MM.1S (cell line): ENCODE data around the gene RHPN2.

ENCODE experiments used
- CTCF ChIP-seq: fragments of 300-600 bp; sonication (generic); IDR thresholded peaks from 2 replicates; pipeline ENCODE4 v1.5.1; 2016; ENCODE audit warnings: antibody characterized with exemption, low read length, mixed read lengths
- EZH2 ChIP-seq: fragments of 300-600 bp; sonication (generic); optimal IDR thresholded peaks from 2 replicates; pipeline ENCODE3; 2017; ENCODE audit warnings: low read depth, mild to moderate bottlenecking, antibody characterized with exemption, low read length, mixed read lengths
- EZH2phosphoT487 ChIP-seq: fragments of 300-600 bp; sonication (generic); IDR thresholded peaks from 2 replicates; pipeline ENCODE4 v1.6.1; 2018; ENCODE audit warnings: antibody characterized with exemption, low read length

- TF ChIP-seq CTCF (no peak), EZH2 (no peak), EZH2phosphoT487 (no peak)
These were observed 16.3 kb upstream of the RHPN2 start, which contains the start of gene GPATCH1 for GRCh38 chr19:33080761-33081681.
